HG02938 (cell line): ENCODE results near the gene CDK1.
"Not testable (repeated sequence)": the region's sequence is repeated elsewhere in the genome, so short reads cannot be mapped to it uniquely, and the experiment has no call there.

Source experiments
- ATAC-seq: cut with Tn5 transposase; IDR thresholded peaks from one replicate; pipeline ENCODE4 v1.9.1; 2021; ENCODE audit warnings: mild to moderate bottlenecking, moderate library complexity; ENCODE audit not compliant: unreplicated experiment

Gene CDK1

DNA sequence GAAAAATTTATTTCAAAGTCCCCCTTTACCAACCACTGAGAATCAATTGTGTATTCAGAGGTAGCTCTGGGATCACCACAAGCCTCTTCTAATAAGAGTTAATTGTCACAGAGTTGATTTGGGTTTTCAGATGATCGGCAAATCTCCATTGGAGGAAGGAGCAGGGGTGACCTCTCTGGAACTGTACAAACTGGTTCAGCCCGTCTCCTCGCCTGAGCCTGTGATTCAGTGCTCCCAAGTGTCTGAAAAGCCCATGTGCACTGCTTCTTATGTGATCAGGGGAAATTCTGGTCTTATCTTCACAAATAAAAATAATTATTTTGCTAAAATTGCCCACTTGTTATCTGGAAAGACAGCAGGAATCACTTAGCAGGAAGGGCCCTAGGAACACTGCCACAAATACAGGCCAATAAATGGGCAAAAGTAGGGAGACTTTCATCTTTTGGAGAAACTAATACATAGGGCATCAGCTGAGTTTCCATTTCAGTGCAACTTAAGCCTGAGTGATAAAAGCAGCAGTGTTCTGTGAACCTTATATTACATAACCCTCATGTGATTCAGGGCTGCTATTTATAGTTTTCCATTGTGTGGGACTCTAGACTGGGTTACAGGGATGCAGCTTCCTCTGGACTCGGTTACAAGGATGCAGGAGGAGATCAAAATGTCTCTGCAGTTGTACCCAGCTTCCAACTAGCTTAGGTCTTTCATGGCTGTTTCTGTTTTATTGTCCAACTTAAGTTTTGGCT, 32.3 kb downstream of the CDK1 start:
- no peak for ATAC-seq

DNA sequence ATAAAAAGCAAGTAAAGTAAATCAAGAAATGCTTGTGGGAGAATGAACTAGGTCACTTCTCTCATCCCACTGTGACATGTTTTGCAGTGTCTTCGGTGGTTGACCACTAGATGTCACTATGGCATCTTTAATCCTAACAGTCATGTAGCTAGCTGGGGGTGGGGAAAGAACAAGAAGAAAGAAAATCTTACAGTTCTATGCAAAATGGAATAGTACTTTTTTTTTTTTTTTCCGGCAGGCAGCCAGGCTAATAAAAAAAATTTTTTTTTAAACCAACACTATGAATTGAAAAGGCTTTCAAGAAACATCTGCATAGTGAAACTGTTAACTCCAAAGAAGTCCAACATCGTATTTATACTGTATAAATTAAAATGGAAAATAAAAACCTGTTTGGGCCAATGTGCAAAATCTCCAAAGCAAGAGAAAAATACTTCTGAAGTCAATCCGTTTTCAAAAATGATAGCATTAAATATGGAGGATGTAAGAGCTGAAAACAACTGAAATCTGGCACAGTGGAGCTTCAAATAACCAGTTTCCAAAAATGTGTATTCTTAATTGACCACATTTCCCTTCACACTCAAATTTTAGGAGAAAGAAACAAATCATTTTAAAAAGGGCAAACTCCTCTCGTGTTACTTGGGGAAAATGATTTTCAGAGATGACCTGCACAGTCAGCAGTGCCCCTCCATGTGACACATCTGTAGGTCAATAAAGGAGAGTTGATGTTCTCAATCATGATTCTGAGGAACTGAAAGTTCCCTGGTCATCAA, 38.5 kb downstream of the CDK1 start:
- ATAC-seq = peak; percentile 61

DNA sequence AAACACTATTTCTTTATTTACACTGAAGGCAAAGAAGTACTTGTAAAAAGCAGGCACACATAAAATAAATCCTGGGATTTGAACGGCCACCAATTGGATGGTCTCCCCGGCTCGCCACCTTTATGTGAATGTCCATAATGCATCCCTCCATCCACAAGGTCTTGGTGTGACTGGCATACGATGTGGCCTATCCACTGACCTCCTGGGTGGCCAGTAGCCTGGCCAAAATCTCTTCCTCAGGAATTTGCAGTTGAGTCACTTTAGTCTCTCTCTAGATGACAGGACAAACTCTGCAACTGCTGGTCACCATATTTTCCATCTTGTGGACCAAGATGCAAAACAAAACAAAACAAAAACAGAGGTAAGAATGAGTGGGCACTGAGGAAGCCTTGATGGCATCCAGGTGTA, 39.1 kb downstream of the CDK1 start:
- ATAC-seq = no peak

DNA sequence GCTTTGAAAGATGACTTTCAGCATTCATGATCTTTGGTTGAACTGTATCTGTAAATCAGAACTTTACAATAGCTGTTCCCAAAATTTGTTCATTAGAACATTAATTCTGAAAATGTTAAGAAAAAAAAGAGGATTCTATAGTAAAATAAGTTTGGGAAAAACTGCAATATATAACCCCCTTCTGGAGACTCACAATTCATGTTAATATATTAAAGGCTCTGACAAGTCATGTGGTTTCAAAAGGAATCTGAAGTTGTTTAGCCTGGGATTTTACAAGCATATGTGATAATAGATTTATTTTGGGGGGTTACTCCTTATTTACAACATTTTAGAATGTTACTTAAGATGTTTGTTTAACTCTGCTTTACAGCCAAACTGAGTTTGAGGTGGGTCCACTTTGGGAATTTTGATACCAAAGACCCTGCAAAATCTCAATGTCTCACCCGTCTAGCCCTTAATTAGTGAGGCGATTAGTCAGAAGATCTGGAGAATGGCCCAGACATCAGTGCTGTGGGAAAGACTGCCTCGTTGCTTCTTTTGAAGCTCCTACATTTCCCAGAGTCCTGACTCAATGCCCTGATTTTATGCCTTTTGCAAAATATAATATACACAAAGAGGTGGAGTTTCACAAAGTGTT, 40.0 kb downstream of the CDK1 start:
- no peak for ATAC-seq

DNA sequence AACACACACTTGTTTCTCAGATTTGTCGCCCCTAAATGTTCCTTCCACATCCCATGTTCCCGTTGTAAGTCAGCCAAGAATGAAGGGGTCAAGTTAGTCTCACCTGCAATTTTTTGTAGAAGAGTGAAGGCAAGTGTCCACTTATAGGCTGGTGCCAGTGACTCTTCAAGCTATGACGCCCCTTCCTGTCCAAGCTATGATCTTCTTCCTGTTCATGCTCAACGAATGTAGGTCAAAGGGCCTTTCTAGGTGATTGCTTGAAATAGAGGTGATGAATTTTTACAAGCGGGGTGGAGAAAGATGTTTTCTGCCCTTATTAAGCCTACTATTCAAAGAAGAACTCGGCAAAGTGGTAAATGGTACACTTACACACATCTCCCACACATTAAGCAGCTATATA, 41.0 kb downstream of the CDK1 start:
- ATAC-seq = no peak

DNA sequence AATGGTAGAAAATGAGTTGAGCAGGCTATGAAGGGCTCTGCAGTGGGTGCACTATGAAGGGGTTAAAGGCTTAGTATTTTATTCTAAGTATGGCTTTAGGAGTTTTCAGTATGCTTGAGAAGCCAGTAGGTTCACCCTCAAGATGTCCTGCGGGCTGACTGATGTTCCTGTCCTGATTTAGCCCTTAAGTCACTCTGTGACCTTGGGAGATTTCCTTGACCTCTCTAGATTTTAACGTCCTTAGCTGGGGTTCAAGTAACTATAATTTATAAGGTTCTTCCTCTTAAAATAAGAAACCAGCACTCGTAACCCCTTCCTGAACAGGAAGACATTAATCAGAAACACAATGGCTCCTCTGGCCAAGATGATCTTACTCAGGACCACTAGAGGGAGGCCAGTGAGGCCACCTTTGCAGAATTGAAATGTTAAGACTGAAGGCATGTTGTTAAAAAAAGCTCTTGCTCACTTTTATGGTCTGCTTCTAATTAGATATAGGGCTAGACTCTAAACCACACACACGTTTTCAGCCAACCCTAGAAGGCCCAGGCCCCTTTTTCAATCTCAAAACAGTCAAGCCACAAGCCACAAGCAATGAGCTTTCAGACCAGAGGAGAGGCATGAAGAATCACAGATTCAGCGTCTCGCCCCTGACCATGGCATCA, 41.9 kb downstream of the CDK1 start:
- ATAC-seq = peak; percentile 84

DNA sequence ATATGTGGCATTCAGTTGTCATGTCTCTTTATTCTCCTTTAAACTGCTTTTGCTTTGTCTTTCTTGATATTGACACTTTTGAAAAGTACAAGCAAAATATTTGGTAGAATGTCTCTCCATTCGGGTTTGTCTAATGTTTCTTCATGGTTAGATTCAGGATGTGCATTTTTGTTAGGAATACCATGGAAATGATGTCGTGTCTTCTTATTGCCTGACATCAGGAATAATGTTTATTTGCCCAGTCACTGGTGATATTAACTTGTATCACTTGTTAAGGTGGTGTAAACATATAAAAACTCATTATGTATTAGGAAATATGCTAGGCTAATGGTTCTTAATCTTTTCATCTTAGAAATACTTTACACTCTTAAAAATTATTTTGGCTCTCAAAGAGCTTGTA, 43.4 kb downstream of the CDK1 start:
- no peak for ATAC-seq

DNA sequence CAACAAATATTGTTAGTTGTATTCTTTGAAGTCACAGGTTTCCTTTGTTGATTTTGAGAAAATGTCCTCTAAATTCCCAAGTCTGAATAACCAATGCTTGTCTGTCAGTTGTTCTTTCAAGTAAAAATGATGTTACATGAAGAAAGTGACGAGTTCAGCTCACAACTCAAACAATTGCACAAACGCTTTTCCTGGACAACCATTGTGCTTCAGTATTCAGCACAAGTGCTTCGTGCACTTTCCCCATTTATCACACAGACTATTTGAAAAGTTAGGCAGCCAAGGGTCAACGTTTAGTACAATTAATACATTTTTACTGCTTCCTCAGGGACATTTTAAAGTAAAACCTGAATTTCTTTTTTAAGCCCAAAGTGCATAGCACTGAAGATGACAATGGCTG, 44.5 kb downstream of the CDK1 start:
- ATAC-seq = no peak

DNA sequence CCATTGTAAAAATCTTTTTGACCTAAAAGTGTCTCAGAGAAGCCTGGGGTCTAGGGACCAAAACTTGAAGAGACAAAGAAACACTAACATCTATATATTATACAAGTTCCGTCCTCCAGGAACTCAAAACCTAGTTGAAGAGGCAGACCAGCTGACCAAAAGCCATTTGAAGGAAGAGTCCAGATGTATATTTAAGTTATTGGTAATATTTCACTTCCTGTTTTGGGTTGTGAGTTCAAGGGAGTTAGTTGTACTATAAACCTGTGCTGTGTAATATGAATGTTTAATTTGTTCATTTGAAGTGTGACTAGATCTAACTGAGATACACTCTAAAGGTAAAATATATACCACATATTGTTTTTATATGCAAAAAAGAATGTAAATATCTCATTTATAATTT, 45.0 kb downstream of the CDK1 start:
- no peak for ATAC-seq

DNA sequence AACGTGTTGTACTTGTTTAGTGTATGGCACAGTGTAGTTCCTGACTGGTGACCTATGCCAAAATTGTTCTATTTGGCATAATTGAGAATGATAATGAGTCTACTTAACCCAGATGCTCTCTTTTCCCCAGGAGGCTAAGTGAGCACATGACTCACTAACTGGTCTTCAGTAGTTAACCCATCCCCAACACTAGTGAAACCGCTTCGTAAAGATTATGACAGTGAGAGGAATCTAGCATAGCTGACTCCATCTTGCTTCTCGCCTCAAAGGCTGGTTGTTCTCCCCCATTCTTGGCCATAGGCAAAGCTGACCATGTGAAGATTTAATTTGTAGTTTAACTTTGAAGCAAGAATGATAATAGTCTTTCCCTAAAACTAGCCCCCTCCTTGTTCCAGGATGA, 47.2 kb downstream of the CDK1 start:
- ATAC-seq = no peak

DNA sequence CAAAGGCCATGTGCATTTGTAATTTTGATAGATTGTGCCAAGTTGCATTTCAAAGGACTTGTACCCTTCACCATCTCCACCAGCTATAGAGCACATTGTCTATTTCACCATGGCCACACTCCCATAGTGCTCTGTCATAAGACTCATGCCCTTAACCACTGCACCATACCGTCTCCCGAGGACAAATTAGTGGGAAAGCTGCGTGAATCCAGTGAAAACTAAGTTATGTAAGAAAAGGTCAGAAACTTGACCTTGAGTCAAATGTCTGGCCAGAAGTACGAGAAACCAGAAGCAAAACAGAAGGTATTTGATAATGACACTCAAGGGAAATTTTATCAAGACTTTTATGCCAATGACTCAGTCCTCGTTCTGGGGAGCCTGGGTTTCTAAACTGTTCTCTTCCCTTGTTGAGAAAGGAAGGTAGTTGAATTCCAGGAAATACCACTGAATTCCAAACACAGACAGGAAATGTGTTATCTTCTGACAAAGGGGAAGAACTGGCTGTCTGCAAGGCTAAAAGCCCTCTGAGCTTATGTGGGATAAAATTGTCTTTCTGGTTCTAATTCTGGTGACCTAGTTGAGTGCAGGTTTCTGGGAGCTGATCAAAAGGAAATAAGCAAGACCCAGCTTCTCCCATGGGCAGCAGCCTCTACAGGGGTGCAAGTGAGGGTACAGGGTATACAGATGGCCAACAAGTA, 49.7 kb downstream of the CDK1 start:
- ATAC-seq = no peak

DNA sequence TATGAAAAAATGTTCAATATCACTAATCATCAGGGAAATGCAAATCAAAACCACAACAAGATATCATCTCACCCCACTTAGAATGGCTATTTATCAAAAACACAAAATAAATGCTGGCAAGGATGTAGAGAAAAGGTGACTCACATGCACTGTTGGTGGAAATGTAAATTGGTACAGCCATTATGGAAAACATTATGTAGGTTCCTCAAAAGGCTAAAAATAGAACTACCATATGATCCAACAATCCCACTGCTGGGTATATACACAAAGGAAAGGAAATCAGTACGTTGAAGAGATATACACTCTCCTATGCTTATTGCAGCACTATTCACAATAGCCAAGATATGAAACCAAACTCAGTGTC, 50.2 kb downstream of the CDK1 start:
- ATAC-seq = no peak

DNA sequence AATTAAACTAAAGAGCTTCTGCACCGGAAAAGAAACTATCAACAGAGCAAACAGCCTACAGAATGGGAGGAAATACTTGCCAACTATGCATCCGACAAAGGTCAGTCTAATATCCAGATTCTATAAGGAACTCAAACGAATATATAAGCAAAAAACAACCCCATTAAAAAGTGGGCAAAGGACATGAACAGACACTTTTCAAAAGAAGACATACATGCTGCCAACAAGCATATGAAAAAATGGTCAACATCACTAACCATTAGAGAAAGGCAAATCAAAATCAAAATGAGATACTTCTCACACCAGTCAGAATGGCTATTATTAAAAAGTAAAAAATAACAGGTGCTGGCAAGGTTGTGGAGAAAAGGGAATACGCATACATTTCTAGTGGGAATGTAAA, 53.9 kb downstream of the CDK1 start:
- ATAC-seq = not testable (repeated sequence)

DNA sequence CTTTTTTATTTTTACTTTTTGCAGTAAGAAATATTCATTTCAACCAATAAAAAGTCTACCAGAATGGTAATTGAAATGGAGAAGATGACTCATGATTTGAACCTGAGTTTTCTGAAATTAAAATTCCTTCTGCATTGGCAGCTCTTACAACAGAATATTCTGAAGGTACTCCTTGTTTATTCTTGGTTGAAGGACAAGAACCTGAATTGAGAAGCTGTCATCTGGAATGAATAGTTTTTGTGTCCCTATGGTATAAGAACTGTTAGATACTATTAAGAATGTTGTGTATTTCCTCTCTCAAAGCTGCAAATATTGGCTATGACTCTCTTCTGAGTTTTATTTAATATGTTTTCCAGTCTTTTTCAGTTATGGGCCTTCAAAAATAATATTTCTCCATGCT, 56.1 kb downstream of the CDK1 start:
- no peak for ATAC-seq

DNA sequence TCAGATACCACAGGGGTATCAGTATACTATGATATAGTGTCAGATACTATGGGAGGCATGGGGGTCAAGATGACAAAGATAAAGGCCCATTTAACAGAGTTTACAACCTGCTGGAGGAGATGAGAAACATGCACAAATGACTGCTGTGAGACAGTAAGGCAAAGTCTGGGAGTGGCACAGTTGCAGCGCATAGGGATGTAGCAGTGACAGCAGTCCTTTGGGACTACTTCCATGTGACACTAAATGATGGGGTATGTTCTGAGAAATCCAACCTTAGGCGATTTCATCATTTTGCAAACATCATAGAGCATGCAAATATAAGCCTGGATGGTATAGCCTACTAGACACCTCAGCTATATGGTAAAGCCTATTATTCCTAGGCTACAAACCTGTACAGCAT, 56.8 kb downstream of the CDK1 start:
- ATAC-seq = no peak

DNA sequence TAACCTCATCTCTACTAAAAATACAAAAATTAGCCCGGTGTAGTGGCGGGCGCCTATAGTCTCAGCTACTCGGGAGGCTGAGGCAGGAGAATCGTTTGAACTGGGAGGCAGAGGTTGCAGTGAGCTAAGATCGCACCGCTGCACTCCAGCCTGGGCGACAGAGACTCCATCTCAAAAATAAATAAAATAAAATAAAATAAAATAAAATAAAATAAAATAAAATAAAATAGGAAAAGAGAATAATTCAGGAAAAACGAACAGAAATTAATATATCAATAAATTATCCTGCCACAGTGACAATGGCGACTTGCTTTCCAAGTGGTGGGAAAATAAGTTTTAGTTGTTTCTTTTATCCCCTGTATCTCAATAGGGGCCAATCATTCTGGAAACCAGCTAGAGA, 62.9 kb downstream of the CDK1 start:
- ATAC-seq = not testable (repeated sequence)

DNA sequence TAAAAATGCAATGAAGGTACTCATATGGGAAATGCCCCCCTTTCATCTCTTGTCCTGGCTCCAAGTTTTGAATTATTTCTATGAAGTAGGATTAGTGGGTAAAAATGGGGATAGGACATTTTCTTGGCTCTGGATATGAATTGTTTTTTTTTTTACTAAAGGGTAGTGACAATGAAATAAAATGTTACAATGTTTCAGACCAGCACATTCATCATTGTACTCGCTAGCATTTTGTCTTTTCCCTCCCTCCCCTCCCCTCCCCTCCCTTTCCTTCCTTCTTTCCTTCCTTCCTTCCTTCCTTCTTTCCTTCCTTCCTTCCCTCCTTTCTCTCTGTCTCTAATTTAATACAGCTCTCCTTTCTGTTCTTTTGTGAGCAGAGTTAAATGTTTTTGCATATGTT, 64.4 kb downstream of the CDK1 start:
- ATAC-seq = no peak
